Aorta (tissue), 5 donors: ENCODE results near the gene ARMH3. TPM values are rescaled to one million over a fixed set of nuclear protein-coding genes. Genes with fewer than 3 reads are reported as not detected.

ENCODE experiments used
- ATAC-seq: fragments of 200-7000 bp; cut with Tn5 transposase; one replicate; pipeline ENCODE4 v1.9.1; 2022; ENCODE audit warnings: moderate library complexity; ENCODE audit not compliant: low FRiP score
- DNase-seq, 2 donors: peaks; one replicate each; pipeline ENCODE4 v3.0.0-alpha.2; 2020
- H3K27ac ChIP-seq, 2 donors: one replicate each; pipeline ENCODE4 v1.5.1; 2013; ENCODE audit warnings: low read length in 2 of 2, mild to moderate bottlenecking in 2 of 2, moderate library complexity in 2 of 2, control low read depth in 1 of 2, inconsistent platforms in 1 of 2, low read depth in 1 of 2
- H3K27me3 ChIP-seq, 2 donors: one replicate each; pipeline ENCODE4 v1.6.1; 2013; ENCODE audit warnings: control low read depth in 1 of 2, low read length in 1 of 2, mild to moderate bottlenecking in 1 of 2, moderate library complexity in 1 of 2; ENCODE audit not compliant: insufficient read depth in 2 of 2, control insufficient read depth in 1 of 2
- H3K36me3 ChIP-seq, 2 donors: one replicate each; pipeline ENCODE4 v1.6.1; 2013; ENCODE audit warnings: control low read depth in 1 of 2, low read length in 1 of 2, mild to moderate bottlenecking in 1 of 2; ENCODE audit not compliant: insufficient read depth in 2 of 2, control insufficient read depth in 1 of 2
- H3K4me1 ChIP-seq, 2 donors: one replicate each; pipeline ENCODE4 v1.6.1; 2013; ENCODE audit warnings: low read length in 2 of 2, control low read depth in 1 of 2, mild to moderate bottlenecking in 1 of 2, moderate library complexity in 1 of 2; ENCODE audit not compliant: insufficient read depth in 2 of 2, control insufficient read depth in 1 of 2
- H3K4me3 ChIP-seq, 2 donors: one replicate each; pipeline ENCODE4 v1.5.1; 2013; ENCODE audit warnings: low read length in 2 of 2, control low read depth in 1 of 2, mild to moderate bottlenecking in 1 of 2
- H3K9me3 ChIP-seq: one replicate; pipeline ENCODE4 v1.6.1; 2013; ENCODE audit warnings: mild to moderate bottlenecking, low read length; ENCODE audit not compliant: control insufficient read depth
- WGBS, 2 donors: extraction: QIAGEN DNeasy Blood & Tissue Kit; methylation state at CpG; one replicate each; pipeline ENCODE4 v1.1.7; 2013; 5-methylcytosine and 5-hydroxymethylcytosine counted together
- intact Hi-C, 2 donors: fragments of 100-400 bp; cut with DNase I; formaldehyde crosslinking; loops; one replicate each; pipeline versions ENCODE4 v1.14.2 to v1.15.0; 2022
- polyA plus RNA-seq, 2 donors: library from polyadenylated mRNA; stranded (reverse); fragments of 200-250 nt; gene quantifications; one replicate each; pipeline ENCODE4 v1.2.3, GENCODE V29; 2013
- total RNA-seq, 2 donors: library from RNA; stranded (reverse); fragmentation: NEBNext Ultra II Directional; extraction: Animal tissue kit (Norgen Biotek cat#: 25700); gene quantifications; one replicate each; pipeline ENCODE4 v1.2.1, GENCODE V29; 2021
- donor health status: healthy with polysubstance abuse.
- donor health status: Bipolar disorder and iron deficiency.
- donor health status: DM: no; HTN: no; CAD: no.
- donor health status: DM: no; HTN: no; CAD: no.
- donor health status: DM: yes; HTN: yes; CAD: no.

ARMH3 gene
- total and polyA plus RNA-seq, 4 donors = 8.6 to 26.9 (median 17.2) TPM

- DNase-seq (peak in 1 of 2 donors; percentile 74), ATAC-seq (no peak)
- Histone ChIP-seq H3K27me3 (no peaks in the 10 kb centered on the region), H3K4me1 (no peaks in the 10 kb centered on the region), H3K36me3 (no peaks in the 10 kb centered on the region), H3K4me3 (no peak overlapping the region), H3K9me3 (no peaks in the 10 kb centered on the region), H3K27ac (no peak overlapping the region)
- intact Hi-C loops = no loop called here
- 64 to 65% methylated on average over 32 to 39 of the region's 39 CpGs for WGBS, 2 donors
These were observed 227.0 kb downstream of the ARMH3 start for GRCh38 chr10:101828766-101829551.

- DNase-seq = peak in 1 of 2 donors; percentile 63
- Histone ChIP-seq H3K27ac (no peak overlapping the region), H3K27me3 (no peaks in the 10 kb centered on the region), H3K4me1 (no peaks in the 10 kb centered on the region), H3K36me3 (no peaks in the 10 kb centered on the region), H3K9me3 (no peaks in the 10 kb centered on the region), H3K4me3 (no peak overlapping the region)
- ATAC-seq = no peak
- 91 to 94% methylated on average over 10 of the region's 10 CpGs for WGBS, 2 donors
- intact Hi-C loops = no loop called here
These were observed 227.9 kb downstream of the ARMH3 start for GRCh38 chr10:101827919-101828600.

GRCh38 chr10:101826852-101827434, 229.0 kb downstream of the ARMH3 start:
- 83 to 95% methylated on average over 5 of the region's 5 CpGs for WGBS, 2 donors
- Histone ChIP-seq H3K4me3 (no peak overlapping the region), H3K9me3 (no peaks in the 10 kb centered on the region), H3K27ac (no peak overlapping the region), H3K4me1 (no peaks in the 10 kb centered on the region), H3K36me3 (no peaks in the 10 kb centered on the region), H3K27me3 (no peaks in the 10 kb centered on the region)
- ATAC-seq = no peak
- intact Hi-C loops = no loop called here
- DNase-seq = peak in 1 of 2 donors; percentile 23

GRCh38 chr10:101824736-101825135, 231.2 kb downstream of the ARMH3 start:
- intact Hi-C loops = no loop called here
- H3K4me1 ChIP-seq = no peaks in the 10 kb centered on the region

GRCh38 chr10:101818872-101819633, 236.9 kb downstream of the ARMH3 start:
- peak; percentile 4 for ATAC-seq
- 23 to 24% methylated on average over 14 of the region's 14 CpGs for WGBS, 2 donors
- DNase-seq = no peak
- H3K27ac ChIP-seq = peak overlapping the region in 1 of 2 donors; percentile 24
- H3K36me3 ChIP-seq = no peaks in the 10 kb centered on the region
- no peaks in the 10 kb centered on the region for H3K27me3 ChIP-seq
- no peak overlapping the region for H3K4me3 ChIP-seq
- H3K4me1 ChIP-seq = no peaks in the 10 kb centered on the region
- intact Hi-C loops = no loop called here
- H3K9me3 ChIP-seq = no peaks in the 10 kb centered on the region

More at GRCh38 chr10:101824736-101825135, 231.2 kb downstream of the ARMH3 start:
- 89 to 91% methylated on average over 2 of the region's 2 CpGs for WGBS, 2 donors
- Histone ChIP-seq H3K27ac (no peak overlapping the region), H3K27me3 (no peaks in the 10 kb centered on the region), H3K9me3 (no peaks in the 10 kb centered on the region), H3K4me3 (no peak overlapping the region), H3K36me3 (no peaks in the 10 kb centered on the region)
- DNase-seq = no peak
- ATAC-seq = no peak

GRCh38 chr10:101818119-101818871, 237.7 kb downstream of the ARMH3 start, which contains the start of gene OGA:
OGA (minus strand) TSS chr10:101818444; CDS start chr10:101818022, 422 bp downstream.
- peak within 1 kb of the TSS; percentile 87 to 90 for H3K4me3 ChIP-seq
- no peaks in the 10 kb centered on the region for H3K9me3 ChIP-seq
- intact Hi-C loops = no loop called here
- ATAC-seq (peak; percentile 97), DNase-seq (peak; percentile 99)
- H3K4me1 ChIP-seq = no peaks in the 10 kb centered on the region
- WGBS, 2 donors = 0% methylated on average over 41 to 47 of the region's 47 CpGs
- H3K27me3 ChIP-seq = no peaks in the 10 kb centered on the region
- no peaks in the 10 kb centered on the region for H3K36me3 ChIP-seq
- H3K27ac ChIP-seq = peak within 1 kb of the TSS; percentile 20 to 61

- no peaks in the 10 kb centered on the region for H3K36me3 ChIP-seq
- intact Hi-C loops = no loop called here
- H3K27ac ChIP-seq = peak overlapping the region; percentile 20 to 61
- H3K4me1 ChIP-seq = no peaks in the 10 kb centered on the region
- peak; percentile 95 for DNase-seq
- ATAC-seq = peak; percentile 82
- H3K9me3 ChIP-seq = no peaks in the 10 kb centered on the region
- H3K4me3 ChIP-seq = peak overlapping the region; percentile 87 to 90
- no peaks in the 10 kb centered on the region for H3K27me3 ChIP-seq
- whole genome bisulfite sequencing, 2 donors = 1% methylated on average over 44 of the region's 44 CpGs
These were observed 238.4 kb downstream of the ARMH3 start for GRCh38 chr10:101817337-101818118.
